HuH-7.5 (cell line): ENCODE measurements around the gene ZNF814.
A peak's percentile ranks its signal among the peaks of the same experiment; 100 is the strongest.
"Not testable (repeated sequence)": the region's sequence is repeated elsewhere in the genome, so short reads cannot be mapped to it uniquely, and the experiment has no call there.

ENCODE experiments used
- DNase-seq: peaks from one replicate; pipeline ENCODE4 v3.0.0; 2011; ENCODE audit warnings: low spot score

Gene ZNF814

GRCh38 chr19:57888560-57889231, at the start of gene ZNF814:
Gene ZNF814 (minus strand): TSS chr19:57889037. CDS start chr19:57888802, 235 bp downstream.
- no peak for DNase-seq

GRCh38 chr19:57935731-57936130, 46.9 kb upstream of the ZNF814 start:
- no peak for DNase-seq

DNA sequence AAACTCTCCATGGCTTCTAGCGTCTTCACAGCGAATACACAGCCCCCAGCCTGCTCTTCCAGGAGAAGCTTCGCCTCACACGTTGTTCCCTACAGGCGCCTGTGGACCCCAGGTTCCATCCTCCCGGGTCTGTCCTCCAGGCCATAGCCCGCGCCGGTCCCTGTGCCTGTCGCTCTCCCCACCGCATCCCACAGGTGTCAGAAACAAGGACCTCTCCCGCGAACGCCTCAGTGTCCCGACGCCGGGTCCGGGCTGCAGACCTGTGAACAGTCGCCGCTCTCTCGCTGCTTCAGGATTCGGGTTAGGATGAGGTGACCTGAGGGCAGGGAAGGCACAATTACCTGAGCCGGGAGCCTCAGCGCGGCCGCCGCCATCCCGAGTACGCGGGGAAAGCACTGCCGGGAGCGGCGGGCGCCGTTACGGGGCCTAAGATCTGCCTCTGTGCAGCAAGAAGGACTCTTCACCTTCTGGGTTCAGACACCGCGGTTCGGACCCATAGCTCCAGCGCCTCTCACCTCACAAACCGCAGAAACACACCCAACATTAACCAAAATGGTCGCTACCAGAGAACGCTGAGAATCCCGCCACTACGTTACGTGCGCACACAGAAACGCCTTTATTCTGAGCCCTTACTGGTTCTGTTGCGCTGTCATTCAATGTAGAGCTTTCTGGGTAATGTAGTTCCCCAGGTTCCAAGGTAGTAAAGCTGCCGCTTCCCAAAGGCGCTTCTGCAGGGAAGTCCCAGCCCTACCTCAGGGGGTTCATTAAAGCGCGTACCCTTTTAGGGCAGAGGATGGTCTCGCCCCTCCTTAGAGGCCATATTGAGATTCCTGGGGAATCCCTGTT, 46.2 kb upstream of the ZNF814 start, which contains the start of gene ZNF418:
TSS of gene ZNF418 (minus strand) at position 583 of the 846 bp plus-strand sequence. CDS start 1,580 bp downstream, outside the sequence.
- peak; percentile 22 for DNase-seq

DNA sequence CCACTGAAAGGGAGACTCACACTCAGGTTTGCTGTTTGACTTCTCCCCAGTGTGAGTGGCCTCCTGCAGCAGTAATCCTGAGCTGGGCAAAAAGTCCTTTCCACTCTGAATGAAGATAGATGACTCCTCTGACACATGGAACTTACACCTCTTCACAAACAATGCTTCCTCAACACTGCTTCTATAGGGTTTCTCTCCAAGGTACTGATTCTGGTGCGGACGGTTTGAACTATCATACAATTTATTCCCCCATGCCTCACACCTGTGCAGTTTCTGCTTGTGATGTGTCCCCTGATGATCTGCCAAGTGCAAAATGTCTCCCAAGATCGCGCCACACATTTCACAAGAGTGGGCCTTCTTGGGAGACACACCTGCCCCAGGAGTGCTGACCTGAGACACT, 38.8 kb upstream of the ZNF814 start:
- DNase-seq: no peak

DNA sequence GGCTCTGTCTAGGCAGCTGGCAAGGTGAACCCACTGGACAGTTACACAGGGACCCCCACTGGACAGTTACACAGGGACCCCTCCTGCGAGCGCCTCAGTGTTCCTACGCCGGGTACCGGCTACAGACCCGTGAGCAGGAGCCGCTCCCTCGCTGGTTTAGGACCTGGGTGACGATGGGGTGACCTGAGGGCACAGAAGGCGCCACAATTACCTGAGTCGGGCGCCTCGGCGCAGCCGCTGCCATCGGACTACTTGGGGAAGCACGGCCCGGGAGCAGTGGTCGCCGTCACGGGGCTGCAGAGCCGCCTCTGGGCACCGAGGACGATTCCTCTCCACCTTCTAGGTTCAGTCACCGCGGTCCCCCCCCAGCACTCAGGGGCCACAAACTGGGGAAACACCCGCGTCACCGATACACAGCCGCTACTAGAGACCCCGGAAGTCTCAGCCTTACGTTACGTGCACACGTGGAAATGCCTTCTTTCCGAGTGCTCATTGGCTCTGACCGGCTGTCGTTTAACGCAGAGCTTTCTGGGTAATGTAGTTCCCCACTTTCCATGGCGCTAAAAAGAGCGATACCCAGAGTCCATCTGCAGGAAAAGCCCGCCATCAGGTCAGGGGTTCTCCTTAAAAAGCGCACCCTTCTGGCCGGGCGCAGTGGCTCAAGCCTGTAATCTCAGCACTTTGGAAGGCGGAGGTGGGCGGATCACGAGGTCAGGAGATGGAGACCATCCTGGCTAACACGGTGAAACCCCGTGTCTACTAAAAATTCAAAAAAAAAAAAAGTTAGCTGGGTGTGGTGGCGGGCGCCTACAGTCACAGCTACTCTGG, 27.5 kb upstream of the ZNF814 start, which contains the start of gene ZNF417:
TSS of gene ZNF417 (minus strand) at position 425 of the 828 bp plus-strand sequence. CDS start at position 244, 181 bp downstream.
- DNase-seq: peak; percentile 93

DNA sequence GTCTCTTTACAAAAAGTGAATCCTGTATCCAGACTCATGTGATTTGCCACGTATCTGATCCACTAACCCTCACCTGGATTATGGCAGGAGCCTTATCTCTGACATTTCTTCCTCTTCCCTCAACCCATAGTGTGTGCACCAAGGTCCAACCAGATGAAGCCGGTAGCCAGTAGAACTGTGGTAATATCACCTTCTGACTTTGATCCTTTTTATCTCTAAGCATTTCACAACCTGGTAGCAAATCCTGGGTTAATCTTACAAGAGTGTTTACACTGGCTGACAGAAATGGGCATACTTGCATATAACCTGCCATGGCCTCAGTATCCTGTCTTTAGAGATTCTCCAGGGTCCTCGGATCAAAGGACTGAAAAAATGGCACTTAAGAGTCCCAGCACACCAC, 25.7 kb upstream of the ZNF814 start:
- no peak for DNase-seq

GRCh38 chr19:57907394-57907793, 18.6 kb upstream of the ZNF814 start:
- no peak for DNase-seq

- DNase-seq: no peak
Measured at GRCh38 chr19:57905258-57905657, 16.4 kb upstream of the ZNF814 start.

DNA sequence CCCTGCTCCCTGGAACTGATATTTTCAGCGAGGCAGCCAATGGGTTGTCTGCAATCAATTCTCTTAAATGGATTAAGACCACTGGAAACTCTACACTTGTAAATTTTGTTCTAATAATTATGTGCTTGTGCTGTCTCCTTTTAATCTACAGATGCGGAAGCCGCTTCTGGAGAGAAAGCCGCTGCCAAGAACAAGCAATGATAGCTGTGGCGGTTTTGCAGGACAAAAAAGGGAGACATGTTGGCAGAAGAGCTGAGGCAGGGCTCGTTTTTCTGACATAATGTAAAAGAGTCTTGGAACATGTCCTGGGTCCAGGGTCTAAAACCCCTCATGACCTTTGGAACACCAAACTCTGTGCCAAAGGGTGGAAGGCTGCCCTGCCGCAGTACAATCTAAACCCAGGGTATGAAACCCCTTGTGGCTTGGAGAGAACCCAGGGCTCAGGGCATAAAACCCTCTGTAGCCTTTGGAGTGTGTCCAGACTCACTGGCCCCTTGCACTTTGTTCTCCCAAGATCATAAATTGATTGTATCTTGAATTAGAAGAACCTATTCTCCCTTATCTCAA, 14.9 kb upstream of the ZNF814 start:
- no peak for DNase-seq

- no peak for DNase-seq
Measured at GRCh38 chr19:57900311-57900710, 11.5 kb upstream of the ZNF814 start.

DNA sequence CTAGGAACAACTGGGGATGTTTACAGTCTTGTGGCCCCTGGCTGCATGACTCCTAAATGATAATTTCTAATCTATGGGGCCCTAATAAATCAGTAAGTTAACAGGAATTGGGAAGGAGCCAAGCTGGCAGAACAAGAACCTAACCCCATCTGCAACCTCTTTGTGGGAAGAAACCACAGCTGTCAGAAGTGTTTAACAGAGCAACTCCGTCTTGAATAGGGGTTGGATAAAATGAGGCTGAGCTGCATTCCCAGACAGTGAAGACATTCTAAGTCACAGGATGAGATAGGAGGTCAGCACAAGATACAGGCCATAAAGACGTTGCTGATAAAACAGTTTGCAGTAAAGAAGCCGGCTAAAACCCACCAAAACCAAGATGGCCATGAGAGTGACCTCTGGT, 1.9 kb upstream of the ZNF814 start:
- DNase-seq: not testable (repeated sequence)

GRCh38 chr19:57888107-57888559, 704 bp downstream of the ZNF814 start:
- DNase-seq: no peak

DNA sequence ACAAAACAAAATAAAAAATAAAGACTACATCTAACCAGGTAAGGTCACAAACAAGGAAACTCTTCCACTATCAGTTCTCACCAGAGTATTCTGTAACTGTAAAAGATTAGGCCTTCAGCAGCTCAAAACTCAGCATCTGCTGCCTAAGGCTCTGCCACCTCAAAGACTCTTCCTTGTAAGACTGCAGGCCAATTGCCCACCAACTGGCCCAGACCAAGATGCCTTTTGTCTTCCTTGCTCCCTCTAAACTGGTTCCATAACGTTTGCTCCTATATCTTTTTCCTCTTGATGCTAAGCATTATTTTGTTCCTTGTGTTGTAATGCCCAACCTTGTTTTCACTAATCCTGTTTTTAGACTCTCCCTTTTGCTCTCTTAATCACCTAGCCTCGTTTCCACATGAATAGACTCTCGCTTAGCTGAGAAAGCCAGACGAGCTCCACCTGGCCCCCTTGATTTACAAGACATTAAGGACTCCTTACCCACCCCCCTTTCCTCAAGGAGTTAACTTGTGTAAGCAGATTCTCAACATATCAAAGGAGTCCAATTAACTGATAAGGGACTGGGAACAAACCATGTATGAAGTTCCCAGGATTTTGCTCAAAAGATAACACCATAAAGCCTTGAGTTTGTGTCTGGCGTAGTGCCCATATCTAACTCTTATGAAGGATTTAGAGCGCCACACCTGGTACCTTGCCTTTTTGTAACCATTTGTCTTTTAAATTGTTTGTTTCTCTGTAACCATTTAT, 1.5 kb downstream of the ZNF814 start:
- DNase-seq: no peak

DNA sequence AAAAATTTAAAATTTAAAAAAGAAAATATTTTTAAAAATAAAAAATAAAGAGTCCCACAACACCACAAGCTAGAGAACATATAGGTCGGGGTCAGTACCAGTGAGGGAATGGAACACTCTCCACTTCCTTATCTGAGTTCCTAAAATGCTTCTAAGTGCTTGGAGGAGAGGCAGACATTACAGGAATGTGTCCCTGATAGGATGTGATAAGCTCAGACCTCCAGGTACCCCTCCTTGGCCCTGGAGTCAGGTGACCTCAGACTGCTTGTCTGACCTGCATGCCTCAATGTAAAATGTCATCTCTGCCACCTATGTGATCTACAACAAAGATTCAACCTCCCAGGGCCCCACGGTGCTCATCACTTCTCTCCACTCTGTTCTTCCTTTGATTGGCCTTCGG, 2.8 kb downstream of the ZNF814 start:
- DNase-seq: no peak

DNA sequence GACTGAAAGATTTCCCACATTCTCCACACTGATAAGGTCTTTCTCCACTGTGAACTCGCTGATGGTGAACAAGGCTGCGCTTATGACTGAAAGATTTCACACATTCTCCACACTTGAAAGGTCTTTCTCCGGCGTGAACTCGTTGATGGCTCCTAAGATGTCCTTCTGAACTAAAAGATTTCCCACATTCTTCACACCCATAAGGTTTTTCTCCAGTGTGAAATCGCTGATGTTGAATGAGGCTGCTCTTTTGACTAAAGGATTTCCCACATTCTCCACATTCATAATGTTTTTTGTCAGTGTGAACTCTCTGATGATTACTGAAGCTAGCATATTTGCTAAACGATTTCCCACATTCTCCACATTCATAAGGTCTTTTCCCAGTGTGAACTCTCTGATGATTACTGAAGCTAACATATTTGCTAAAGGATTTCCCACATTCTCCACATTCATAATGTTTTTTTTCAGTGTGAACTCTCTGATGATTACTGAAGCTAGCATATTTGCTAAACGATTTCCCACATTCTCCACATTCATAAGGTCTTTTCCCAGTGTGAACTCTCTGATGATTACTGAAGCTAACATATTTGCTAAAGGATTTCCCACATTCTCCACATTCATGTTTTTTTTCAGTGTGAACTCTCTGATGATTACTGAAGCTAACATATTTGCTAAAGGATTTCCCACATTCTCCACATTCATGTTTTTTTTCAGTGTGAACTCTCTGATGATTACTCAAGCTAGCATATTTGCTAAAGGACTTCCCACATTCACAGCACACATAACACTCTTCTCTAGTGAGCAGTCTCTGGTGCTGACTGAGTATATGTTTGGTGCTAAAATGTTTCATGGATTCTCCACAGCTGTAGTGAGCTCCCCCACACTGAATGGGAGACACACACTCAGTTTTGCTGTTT, 14.7 kb downstream of the ZNF814 start:
- DNase-seq: not testable (repeated sequence)

GRCh38 chr19:57872450-57872849, 16.4 kb downstream of the ZNF814 start:
- no peak for DNase-seq

DNA sequence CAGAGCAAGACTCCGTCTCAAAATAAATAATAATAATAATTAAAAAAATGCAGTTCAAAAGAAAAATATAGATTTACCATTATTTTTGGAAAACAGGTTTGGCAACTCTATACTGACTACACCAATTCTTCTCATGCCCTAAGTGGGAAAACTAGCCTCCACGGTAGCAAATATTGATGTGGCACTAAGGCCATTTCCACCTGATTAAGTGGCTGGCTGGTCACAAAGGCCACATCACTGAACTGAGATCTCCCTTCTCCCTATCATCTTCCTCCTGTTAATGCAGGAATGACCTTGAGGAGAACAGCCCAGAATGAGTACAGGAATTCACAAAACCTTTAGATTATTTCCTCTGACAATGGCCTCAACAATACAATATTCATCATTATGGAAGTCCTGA, 18.6 kb downstream of the ZNF814 start:
- DNase-seq: no peak

DNA sequence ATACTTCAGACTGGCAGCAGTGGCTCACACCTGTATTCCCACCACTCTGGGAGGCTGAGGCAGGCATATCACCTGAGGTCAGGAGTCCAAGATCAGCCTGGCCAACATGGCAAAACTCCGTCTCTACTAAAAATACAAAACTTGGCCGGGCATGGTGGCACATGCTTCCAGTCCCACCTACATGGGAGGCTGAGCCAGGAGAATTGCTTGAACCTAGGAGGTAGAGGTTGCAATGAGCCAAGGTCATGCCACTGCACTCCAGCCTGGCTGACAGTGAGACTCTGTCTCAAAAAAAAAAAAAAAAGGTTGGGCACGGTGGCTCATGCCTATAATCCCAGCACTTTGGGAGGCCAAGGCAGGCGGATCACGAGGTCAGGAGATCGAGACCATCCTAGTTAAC, 19.2 kb downstream of the ZNF814 start:
- not testable (repeated sequence) for DNase-seq

- no peak for DNase-seq
Measured at GRCh38 chr19:57867868-57868492, 20.9 kb downstream of the ZNF814 start.
